ENCODE measurements around the gene POMT2. TPM values are rescaled to one million over a fixed set of nuclear protein-coding genes. Genes with fewer than 3 reads are reported as not detected.

POMT2 gene
- total and polyA plus RNA-seq, 2 donors (not counting 1 experiment from before 2014, with no cell fraction given), result 9.6 to 11.0 TPM

DNA sequence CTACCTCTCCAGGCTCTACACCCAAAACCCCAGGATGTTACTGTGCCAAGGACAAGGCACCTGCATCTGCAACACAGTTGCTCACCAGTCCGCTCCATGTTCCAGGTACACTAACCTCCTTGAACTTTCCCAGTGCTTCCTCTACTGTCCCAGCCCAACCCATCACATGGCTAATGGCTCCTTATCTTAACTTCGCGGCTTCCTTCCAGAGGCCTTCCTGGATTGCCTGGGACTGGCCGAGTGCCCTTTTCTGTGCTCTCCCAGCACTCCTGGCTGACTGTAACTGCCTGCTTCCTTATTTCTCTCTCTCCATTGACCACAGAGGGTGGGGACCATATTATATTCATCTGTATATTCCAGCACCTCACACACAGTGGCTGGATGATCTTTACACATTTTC is 20.9 kb downstream of the POMT2 start:
- H3K4me3 ChIP-seq (replicated peaks in 1 of 4; ENCODE audit: control extremely low read depth in 1 of 4, insufficient read depth in 1 of 4, low read depth in 3 of 4, low read length in 4 of 4), result no peak overlapping the region
- H3K4me1 ChIP-seq (ENCODE audit: control insufficient read depth, extremely low read depth, insufficient read depth, low read length), result peaks cover 15% of the 10 kb centered on the region
- no peak overlapping the region for H2AFZ ChIP-seq (ENCODE audit: low read length)
- H3K27ac ChIP-seq (ENCODE audit: insufficient read depth, low read length), result no peak overlapping the region
- no peaks in the 10 kb centered on the region for H3K79me2 ChIP-seq (ENCODE audit: control insufficient read depth, insufficient read depth, low read length)
- no peaks in the 10 kb centered on the region for H3K36me3 ChIP-seq (ENCODE audit: control insufficient read depth, insufficient read depth, low read length)
- H3K27me3 ChIP-seq (ENCODE audit: control insufficient read depth, insufficient read depth, low read length), result no peaks in the 10 kb centered on the region
- H3K9me3 ChIP-seq (ENCODE audit: control insufficient read depth, insufficient read depth, low read depth, low read length), result no peaks in the 10 kb centered on the region
- H4K20me1 ChIP-seq (ENCODE audit: control insufficient read depth, extremely low read depth, insufficient read depth, low read length), result no peaks in the 10 kb centered on the region
- no peak overlapping the region for H3K4me2 ChIP-seq (ENCODE audit: extremely low read depth, insufficient read depth, low read length)
- H3K9ac ChIP-seq (ENCODE audit: insufficient read depth, low read length), result no peak overlapping the region
- TF ChIP-seq EZH2 (IDR thresholded peaks at IDR 0.05; ENCODE audit: low read length, missing control alignments), result no peak
- TF ChIP-seq, protein P1, sequence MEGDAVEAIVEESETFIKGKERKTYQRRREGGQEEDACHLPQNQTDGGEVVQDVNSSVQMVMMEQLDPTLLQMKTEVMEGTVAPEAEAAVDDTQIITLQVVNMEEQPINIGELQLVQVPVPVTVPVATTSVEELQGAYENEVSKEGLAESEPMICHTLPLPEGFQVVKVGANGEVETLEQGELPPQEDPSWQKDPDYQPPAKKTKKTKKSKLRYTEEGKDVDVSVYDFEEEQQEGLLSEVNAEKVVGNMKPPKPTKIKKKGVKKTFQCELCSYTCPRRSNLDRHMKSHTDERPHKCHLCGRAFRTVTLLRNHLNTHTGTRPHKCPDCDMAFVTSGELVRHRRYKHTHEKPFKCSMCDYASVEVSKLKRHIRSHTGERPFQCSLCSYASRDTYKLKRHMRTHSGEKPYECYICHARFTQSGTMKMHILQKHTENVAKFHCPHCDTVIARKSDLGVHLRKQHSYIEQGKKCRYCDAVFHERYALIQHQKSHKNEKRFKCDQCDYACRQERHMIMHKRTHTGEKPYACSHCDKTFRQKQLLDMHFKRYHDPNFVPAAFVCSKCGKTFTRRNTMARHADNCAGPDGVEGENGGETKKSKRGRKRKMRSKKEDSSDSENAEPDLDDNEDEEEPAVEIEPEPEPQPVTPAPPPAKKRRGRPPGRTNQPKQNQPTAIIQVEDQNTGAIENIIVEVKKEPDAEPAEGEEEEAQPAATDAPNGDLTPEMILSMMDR (conservative IDR thresholded peaks at IDR 0.05 in 1 of 2, IDR thresholded peaks at IDR 0.05 in 1 of 2; ENCODE audit: low read depth in 1 of 2, low read length in 2 of 2), result no peak
- DNase-seq (ENCODE audit: low read depth in 2 of 2), result no peak

DNA sequence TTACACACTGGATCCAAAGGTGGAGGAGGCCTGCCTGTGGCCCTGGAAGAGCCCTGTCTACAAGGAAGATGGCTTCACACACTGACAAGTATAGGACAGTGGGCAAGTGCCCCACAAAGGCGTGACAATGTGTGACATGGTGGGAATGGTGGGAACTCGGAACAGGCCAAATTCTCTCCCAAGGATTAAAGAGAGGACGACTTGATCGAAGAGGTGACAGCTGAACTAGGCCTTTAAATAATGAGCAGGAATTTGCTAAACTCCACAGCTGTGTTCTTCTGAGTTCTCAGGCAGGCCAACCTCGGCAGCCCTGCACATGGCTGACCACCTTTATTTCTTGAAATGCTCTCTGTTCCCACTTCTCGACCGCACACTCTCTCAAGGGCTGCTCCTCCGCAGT is 23.8 kb downstream of the POMT2 start:
- Histone ChIP-seq H4K20me1 (ENCODE audit: control insufficient read depth, extremely low read depth, insufficient read depth, low read length) (no peaks in the 10 kb centered on the region), H3K36me3 (ENCODE audit: control insufficient read depth, insufficient read depth, low read length) (no peaks in the 10 kb centered on the region), H3K4me1 (ENCODE audit: control insufficient read depth, extremely low read depth, insufficient read depth, low read length) (no peaks in the 10 kb centered on the region), H3K79me2 (ENCODE audit: control insufficient read depth, insufficient read depth, low read length) (no peaks in the 10 kb centered on the region), H3K4me3 (replicated peaks in 1 of 4; ENCODE audit: control extremely low read depth in 1 of 4, insufficient read depth in 1 of 4, low read depth in 3 of 4, low read length in 4 of 4) (no peak overlapping the region), H3K4me2 (ENCODE audit: extremely low read depth, insufficient read depth, low read length) (no peak overlapping the region), H3K9me3 (ENCODE audit: control insufficient read depth, insufficient read depth, low read depth, low read length) (no peaks in the 10 kb centered on the region), H3K9ac (ENCODE audit: insufficient read depth, low read length) (no peak overlapping the region), H3K27ac (ENCODE audit: insufficient read depth, low read length) (no peak overlapping the region), H2AFZ (ENCODE audit: low read length) (no peak overlapping the region), H3K27me3 (ENCODE audit: control insufficient read depth, insufficient read depth, low read length) (no peaks in the 10 kb centered on the region)
- no peak for DNase-seq (ENCODE audit: low read depth in 2 of 2)
- TF ChIP-seq, protein P1 (conservative IDR thresholded peaks at IDR 0.05 in 1 of 2, IDR thresholded peaks at IDR 0.05 in 1 of 2; ENCODE audit: low read depth in 1 of 2, low read length in 2 of 2), result no peak
- no peak for TF ChIP-seq EZH2 (IDR thresholded peaks at IDR 0.05; ENCODE audit: low read length, missing control alignments)

DNA sequence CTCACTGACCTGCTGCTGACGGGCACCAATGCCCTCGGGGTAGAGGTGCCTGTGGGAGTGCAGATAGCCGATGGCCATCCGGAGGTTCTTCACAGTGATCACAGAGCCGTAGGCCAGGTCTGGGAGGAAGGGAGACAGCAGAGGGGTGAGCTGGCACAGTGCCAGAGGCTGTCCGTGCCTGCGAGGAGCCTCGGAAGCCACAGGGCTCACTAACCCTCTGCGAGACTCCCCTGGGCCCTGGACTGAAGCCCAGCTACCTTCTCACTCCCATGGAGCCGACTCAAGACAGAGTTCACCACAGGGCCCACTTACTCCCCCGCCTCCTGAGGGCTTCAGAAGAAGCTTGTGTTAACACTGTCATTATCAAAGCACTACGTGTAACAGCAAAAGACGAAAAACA is 24.5 kb downstream of the POMT2 start:
- Histone ChIP-seq H3K4me2 (ENCODE audit: extremely low read depth, insufficient read depth, low read length) (no peak overlapping the region), H4K20me1 (ENCODE audit: control insufficient read depth, extremely low read depth, insufficient read depth, low read length) (no peaks in the 10 kb centered on the region), H3K4me3 (replicated peaks in 1 of 4; ENCODE audit: control extremely low read depth in 1 of 4, insufficient read depth in 1 of 4, low read depth in 3 of 4, low read length in 4 of 4) (no peak overlapping the region), H3K9me3 (ENCODE audit: control insufficient read depth, insufficient read depth, low read depth, low read length) (no peaks in the 10 kb centered on the region), H3K9ac (ENCODE audit: insufficient read depth, low read length) (no peak overlapping the region), H3K27ac (ENCODE audit: insufficient read depth, low read length) (no peak overlapping the region), H3K4me1 (ENCODE audit: control insufficient read depth, extremely low read depth, insufficient read depth, low read length) (no peaks in the 10 kb centered on the region), H2AFZ (ENCODE audit: low read length) (no peak overlapping the region), H3K27me3 (ENCODE audit: control insufficient read depth, insufficient read depth, low read length) (no peaks in the 10 kb centered on the region), H3K79me2 (ENCODE audit: control insufficient read depth, insufficient read depth, low read length) (no peaks in the 10 kb centered on the region), H3K36me3 (ENCODE audit: control insufficient read depth, insufficient read depth, low read length) (no peaks in the 10 kb centered on the region)
- no peak for DNase-seq (ENCODE audit: low read depth in 2 of 2)
- TF ChIP-seq, protein P1 (conservative IDR thresholded peaks at IDR 0.05 in 1 of 2, IDR thresholded peaks at IDR 0.05 in 1 of 2; ENCODE audit: low read depth in 1 of 2, low read length in 2 of 2), result no peak
- TF ChIP-seq EZH2 (IDR thresholded peaks at IDR 0.05; ENCODE audit: low read length, missing control alignments), result no peak
